GM12891 (cell line): ENCODE data around the gene ADAM23.

ENCODE experiments used
- PAX5 ChIP-seq: IDR thresholded peaks from 2 replicates; pipeline ENCODE4 v1.6.1; 2011; ENCODE audit warnings: low read length, moderate library complexity, mild to moderate bottlenecking; ENCODE audit not compliant: insufficient read depth, severe bottlenecking
- POLR2A ChIP-seq: IDR thresholded peaks from 2 replicates; pipeline ENCODE4 v1.6.1; 2011; ENCODE audit warnings: low read depth, low read length, control low read depth
- POLR2AphosphoS5 ChIP-seq: IDR thresholded peaks from 2 replicates; pipeline ENCODE4 v1.6.1; 2011; ENCODE audit warnings: low read depth, low read length, control low read depth
- POU2F2 ChIP-seq: IDR thresholded peaks from 2 replicates; pipeline ENCODE4 v1.6.1; 2011; ENCODE audit warnings: low read depth, mild to moderate bottlenecking, control low read depth, low read length, moderate library complexity
- SPI1 ChIP-seq: IDR thresholded peaks from 2 replicates; pipeline ENCODE4 v1.6.1; 2011; ENCODE audit warnings: low read depth, low read length, control low read depth
- TAF1 ChIP-seq: IDR thresholded peaks from 2 replicates; pipeline ENCODE4 v1.6.1; 2011; ENCODE audit warnings: low read depth, low read length, control low read depth

GRCh38 chr2:206438196-206438724 lies 5.1 kb upstream of the ADAM23 start:
- TF ChIP-seq SPI1 (no peak), POLR2AphosphoS5 (no peak), POLR2A (no peak), TAF1 (no peak), POU2F2 (no peak), PAX5 (no peak)
